KBM-7 (cell line): Measurements from ENCODE around the gene CDH4.

Experiments
- DNase-seq: peaks from one replicate; pipeline ENCODE4 v3.0.0-alpha.2; 2015
- in situ Hi-C: fragments of 300-500 bp; cut with MboI; formaldehyde crosslinking; loops from 2 replicates; pipeline ENCODE4 v1.14.3; 2020; ENCODE audit warnings: low sequenced_read_pairs, low pct_unique_long_range_greater_than_20kb, mixed read lengths

CDH4 gene

GRCh38 chr20:61949714-61950640, 697.9 kb downstream of the CDH4 start:
- DNase-seq = no peak
- in situ Hi-C loops = no loop called here

GRCh38 chr20:61950641-61951071, 698.6 kb downstream of the CDH4 start:
- no peak for DNase-seq
- in situ Hi-C loops = no loop called here

- peak; percentile 40 for DNase-seq
- in situ Hi-C loops = no loop called here
Measured at GRCh38 chr20:61951695-61952533, 699.9 kb downstream of the CDH4 start.

DNA sequence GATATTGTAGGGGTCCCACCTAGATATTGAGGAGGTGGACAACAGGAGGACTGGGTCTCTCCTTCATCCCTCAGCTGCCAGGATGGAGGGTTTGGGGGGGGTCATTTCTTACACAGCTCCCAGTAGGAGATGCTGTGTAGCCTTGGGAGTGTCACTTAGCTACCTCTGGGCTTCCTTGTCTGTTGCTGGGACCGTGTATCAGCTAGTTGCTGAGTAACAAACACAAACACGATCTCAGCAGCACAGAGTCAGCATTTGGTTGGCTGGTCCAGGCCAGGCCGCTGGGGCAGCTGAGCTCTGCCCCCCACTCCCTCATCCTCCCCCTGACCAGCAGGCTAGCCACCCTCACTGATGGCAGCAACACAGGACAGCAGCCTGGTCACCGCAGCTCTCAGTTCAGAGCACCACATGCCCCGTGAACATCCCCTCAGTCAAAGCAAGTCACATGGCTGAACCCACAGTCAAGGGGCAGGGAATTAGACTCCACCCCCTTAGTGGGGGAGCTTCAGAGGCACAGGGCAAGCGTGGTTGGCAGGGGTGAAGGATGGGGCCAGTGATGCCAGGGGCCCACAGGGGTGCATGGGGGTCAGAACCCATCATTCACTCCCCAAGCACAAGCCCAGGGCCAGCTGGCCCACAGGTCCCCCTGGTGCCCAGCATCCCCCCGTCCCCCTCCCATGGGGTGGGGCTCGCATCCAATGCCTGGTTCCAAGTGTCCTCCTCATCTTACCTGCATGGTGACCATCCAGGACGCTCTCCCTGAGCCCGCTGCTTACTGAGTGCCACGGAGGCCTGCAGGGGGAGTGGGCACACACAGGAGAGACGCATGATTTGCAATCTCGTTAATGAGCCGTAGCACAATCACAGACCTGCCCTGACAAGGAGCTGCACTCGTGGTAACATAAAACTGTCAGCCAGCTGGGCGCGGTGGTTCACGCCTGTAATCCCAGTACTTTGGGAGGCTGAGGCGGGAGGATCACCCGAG, 701.3 kb downstream of the CDH4 start:
- in situ Hi-C loops = no loop called here
- no peak for DNase-seq

DNA sequence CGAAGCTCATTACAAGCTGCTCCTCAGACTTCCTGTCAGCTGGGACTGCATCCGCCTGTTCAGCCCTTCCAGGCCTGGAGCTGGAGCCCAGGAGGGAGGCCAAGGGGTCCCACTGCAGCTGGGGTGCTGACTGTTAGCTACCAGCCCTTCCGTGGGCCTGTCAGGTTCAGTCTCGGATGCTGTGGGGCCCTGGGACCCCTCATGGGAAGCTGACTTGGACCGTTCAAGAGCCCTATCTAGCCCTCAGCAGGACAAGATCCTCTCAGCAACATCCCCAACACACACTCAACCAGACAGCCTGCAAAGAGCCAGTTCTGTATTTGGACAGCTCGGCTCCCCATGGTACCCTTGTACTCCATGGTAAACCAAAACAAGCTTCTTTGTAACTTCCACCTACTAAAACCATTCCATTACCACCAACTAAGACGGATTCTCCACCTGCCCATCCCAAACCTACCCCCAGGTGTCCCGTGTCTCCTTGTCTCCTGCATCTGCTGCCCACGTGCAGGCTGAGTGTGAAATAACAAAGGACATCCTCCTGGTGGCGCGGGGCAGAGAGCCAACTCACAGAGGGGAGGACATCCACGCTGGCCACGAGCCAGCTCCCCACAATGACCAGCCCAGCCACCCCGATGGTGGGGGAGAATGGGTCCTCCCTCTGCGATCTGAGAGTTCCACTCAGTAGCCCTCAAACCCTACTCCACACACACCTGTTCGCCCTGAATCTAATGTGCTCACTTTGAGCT, 702.4 kb downstream of the CDH4 start:
- in situ Hi-C loops = no loop called here
- no peak for DNase-seq

GRCh38 chr20:61955668-61956395, 703.8 kb downstream of the CDH4 start:
- DNase-seq = no peak
- in situ Hi-C loops = no loop called here

GRCh38 chr20:61956396-61957342, 704.6 kb downstream of the CDH4 start:
- in situ Hi-C loops = no loop called here
- no peak for DNase-seq

GRCh38 chr20:61957961-61958715, 706.1 kb downstream of the CDH4 start:
- no peak for DNase-seq
- in situ Hi-C loops = no loop called here

GRCh38 chr20:61958773-61959700, 707.0 kb downstream of the CDH4 start:
- in situ Hi-C loops = no loop called here
- DNase-seq = no peak

GRCh38 chr20:61960836-61961235, 708.8 kb downstream of the CDH4 start:
- in situ Hi-C loops = no loop called here
- DNase-seq = no peak

- no peak for DNase-seq
Measured at GRCh38 chr20:61963149-61963548, 711.1 kb downstream of the CDH4 start.

GRCh38 chr20:61963885-61964674, 712.0 kb downstream of the CDH4 start:
- no peak for DNase-seq
- in situ Hi-C loops = no loop called here

More at GRCh38 chr20:61963149-61963548, 711.1 kb downstream of the CDH4 start:
- in situ Hi-C loops = no loop called here

- DNase-seq = no peak
- in situ Hi-C loops = no loop called here
Measured at GRCh38 chr20:61964675-61965605, 712.9 kb downstream of the CDH4 start.
